Caco-2 (cell line): Measurements from ENCODE around the gene TMEM234. TPM values are rescaled to one million over a fixed set of nuclear protein-coding genes. Genes with fewer than 3 reads are reported as not detected.

Experiments used
- BruUV-seq: library from RNA; stranded (reverse); fragments of 400-500 nt; replicated peaks from 2 replicates; lab custom pipeline; 2021; lab: Mats Ljungman, UMichigan
- CTCF ChIA-PET: fragments of 300-600 bp; sonication (Branson Sonifier 250); formaldehyde crosslinking; loops from one replicate; lab custom pipeline; 2022; ENCODE audit warnings: antibody characterized with exemption; lab: Charles Lee
- POLR2A ChIA-PET: fragments of 300-600 bp; sonication (Branson Sonifier 250); formaldehyde crosslinking; loops from one replicate; lab custom pipeline; 2022; ENCODE audit warnings: antibody characterized with exemption; lab: Charles Lee
- DNase-seq, 2 experiments: peaks; one replicate each; pipeline versions ENCODE4 v3.0.0 to v3.0.0-alpha.2; 2020 to 2022
- H3K27me3 ChIP-seq: replicated peaks from 2 replicates; pipeline ENCODE4 v1.6.0; 2011; ENCODE audit warnings: low read length; ENCODE audit not compliant: control insufficient read depth, insufficient read depth
- H3K36me3 ChIP-seq: 2 replicates; pipeline ENCODE4 v1.5.1; 2011; ENCODE audit warnings: low read length; ENCODE audit not compliant: control insufficient read depth, insufficient read depth
- H3K4me1 ChIP-seq: fragments of 250-450 bp; sonication (Bioruptor Pico); 2 replicates; pipeline ENCODE4 v1.5.1; 2020; ENCODE audit warnings: mild to moderate bottlenecking
- H3K4me3 ChIP-seq: 2 replicates; pipeline ENCODE4 v1.5.1; 2011; ENCODE audit warnings: low read depth, mild to moderate bottlenecking, control low read depth, low read length
- H3K9me3 ChIP-seq: fragments of 250-450 bp; sonication (Bioruptor Pico); 2 replicates; pipeline ENCODE4 v1.5.1; 2020; ENCODE audit warnings: mild to moderate bottlenecking, moderate library complexity
- H3K27ac Mint-ChIP-seq: one replicate; pipeline ENCODE4 v1.8.0; 2022; ENCODE audit warnings: mixed read lengths; ENCODE audit not compliant: unreplicated experiment
- H3K27me3 Mint-ChIP-seq: one replicate; pipeline ENCODE4 v1.8.0; 2022; ENCODE audit warnings: mixed read lengths; ENCODE audit not compliant: insufficient read depth, unreplicated experiment
- H3K36me3 Mint-ChIP-seq: one replicate; pipeline ENCODE4 v1.8.0; 2022; ENCODE audit warnings: mild to moderate bottlenecking, mixed read lengths; ENCODE audit not compliant: insufficient read depth, unreplicated experiment
- H3K4me1 Mint-ChIP-seq: one replicate; pipeline ENCODE4 v1.8.0; 2022; ENCODE audit warnings: low read depth, mixed read lengths; ENCODE audit not compliant: unreplicated experiment
- H3K4me3 Mint-ChIP-seq: one replicate; pipeline ENCODE4 v1.8.0; 2022; ENCODE audit warnings: mild to moderate bottlenecking, moderate library complexity, mixed read lengths; ENCODE audit not compliant: unreplicated experiment
- H3K9me3 Mint-ChIP-seq: one replicate; pipeline ENCODE4 v1.8.0; 2022; ENCODE audit warnings: mixed read lengths; ENCODE audit not compliant: unreplicated experiment
- CTCF ChIP-seq, 2 experiments: fragments of 200-600 bp in 1 of 2; IDR thresholded peaks; 1 replicate in 1 of 2; 2 replicates in 1 of 2; pipeline versions ENCODE4 v1.5.1 to v1.8.0; 2011 to 2022; ENCODE audit warnings: antibody characterized with exemption in 1 of 2, control low read depth in 1 of 2, inconsistent platforms in 1 of 2, low read depth in 1 of 2, low read length in 1 of 2, mild to moderate bottlenecking in 1 of 2, moderate library complexity in 1 of 2; ENCODE audit not compliant: insufficient read depth in 1 of 2, severe bottlenecking in 1 of 2, unreplicated experiment in 1 of 2
- intact Hi-C: fragments of 100-400 bp; cut with micrococcal nuclease; formaldehyde crosslinking; loops from one replicate; pipeline ENCODE4 v1.10.0; 2022; ENCODE audit not compliant: unreplicated experiment
- total RNA-seq: library from RNA; stranded (reverse); gene quantifications from 2 replicates; pipeline ENCODE4 v1.2.3, GENCODE V29; 2022

TMEM234 gene
- total RNA-seq, 1 experiment from 2014 or later = 11.5 TPM

GRCh38 chr1:32216566-32216965 is 5.6 kb downstream of the TMEM234 start:
- Mint-ChIP-seq H3K4me3 (no peak overlapping the region), H3K27me3 (no peaks in the 10 kb centered on the region), H3K36me3 (no peaks in the 10 kb centered on the region), H3K27ac (no peak overlapping the region), H3K9me3 (no peaks in the 10 kb centered on the region), H3K4me1 (no peaks in the 10 kb centered on the region)
- intact Hi-C loops = loop anchor here (5.0 kb wide), 1 partner anchor 136 kb away; no protein-coding TSS in a partner anchor
- ChIA-PET CTCF (interaction anchor here (1.0 to 2.4 kb wide), 4 partner anchors 11 to 147 kb away, joined by 5 to 11 read pairs (median 8); partner anchors contain the start of gene IQCC), POLR2A (no interaction called here)
- Histone ChIP-seq H3K36me3 (no peaks in the 10 kb centered on the region), H3K4me1 (no peaks in the 10 kb centered on the region), H3K27me3 (no peaks in the 10 kb centered on the region), H3K9me3 (no peaks in the 10 kb centered on the region), H3K4me3 (no peak overlapping the region)
- DNase-seq = no peak
- no peak for TF ChIP-seq CTCF (IDR thresholded peaks at IDR 0.05; ENCODE audit: insufficient read depth in 1 of 2, low read depth in 1 of 2, low read length in 1 of 2, severe bottlenecking in 1 of 2, unreplicated experiment in 1 of 2)
- BruUV-seq = no TSS peak

GRCh38 chr1:32215629-32216480 is 6.3 kb downstream of the TMEM234 start:
- no TSS peak for BruUV-seq
- Mint-ChIP-seq H3K4me1 (no peaks in the 10 kb centered on the region), H3K4me3 (no peak overlapping the region), H3K27me3 (no peaks in the 10 kb centered on the region), H3K9me3 (no peaks in the 10 kb centered on the region), H3K27ac (no peak overlapping the region), H3K36me3 (no peaks in the 10 kb centered on the region)
- H3K36me3 ChIP-seq = no peaks in the 10 kb centered on the region
- peak; percentile 58 to 67 for TF ChIP-seq CTCF (IDR thresholded peaks at IDR 0.05; ENCODE audit: insufficient read depth in 1 of 2, low read depth in 1 of 2, low read length in 1 of 2, severe bottlenecking in 1 of 2, unreplicated experiment in 1 of 2)
- POLR2A ChIA-PET = interaction anchor here (0.7 to 1.1 kb wide), 3 partner anchors 10 to 116 kb away, joined by 3 to 4 read pairs (median 4); partner anchors contain the start of gene IQCC
- H3K4me1 ChIP-seq = no peaks in the 10 kb centered on the region
- intact Hi-C loops = loop anchor here (2.0 to 5.0 kb wide), 2 partner anchors 101 to 136 kb away; no protein-coding TSS in a partner anchor
- peak; percentile 65 to 70 for DNase-seq
- CTCF ChIA-PET = interaction anchor here (0.5 to 2.4 kb wide), 9 partner anchors 10 to 179 kb away, joined by 3 to 11 read pairs (median 5); partner anchors contain the start of genes BSDC1, CCDC28B and IQCC
- no peaks in the 10 kb centered on the region for H3K27me3 ChIP-seq
- H3K4me3 ChIP-seq = no peak overlapping the region
- H3K9me3 ChIP-seq = no peaks in the 10 kb centered on the region

GRCh38 chr1:32208891-32209328 is 13.2 kb downstream of the TMEM234 start, which contains the start of gene DCDC2B:
DCDC2B (plus strand) TSS chr1:32209089; CDS start chr1:32209094, 5 bp downstream.
- Histone ChIP-seq H3K36me3 (no peaks in the 10 kb centered on the region), H3K4me3 (no peak within 1 kb of the TSS), H3K9me3 (no peaks in the 10 kb centered on the region), H3K4me1 (no peaks in the 10 kb centered on the region), H3K27me3 (no peaks in the 10 kb centered on the region)
- intact Hi-C loops = no loop called here
- Mint-ChIP-seq H3K27me3 (no peaks in the 10 kb centered on the region), H3K36me3 (peaks cover 16% of the 10 kb centered on the region), H3K27ac (no peak within 1 kb of the TSS), H3K4me3 (no peak within 1 kb of the TSS), H3K9me3 (no peaks in the 10 kb centered on the region), H3K4me1 (no peaks in the 10 kb centered on the region)
- TF ChIP-seq CTCF (IDR thresholded peaks at IDR 0.05; ENCODE audit: insufficient read depth in 1 of 2, low read depth in 1 of 2, low read length in 1 of 2, severe bottlenecking in 1 of 2, unreplicated experiment in 1 of 2) = no peak
- POLR2A ChIA-PET = no interaction called here
- BruUV-seq = no TSS peak
- no peak for DNase-seq
- CTCF ChIA-PET = no interaction called here
